IMR-90 (cell line): ENCODE measurements around the gene CIITA.

Experiments used
- BHLHE40 ChIP-seq: fragments of 150-350 bp; IDR thresholded peaks from 2 replicates; pipeline ENCODE4 v1.6.1; 2016; ENCODE audit warnings: mild to moderate bottlenecking, low read depth, low read length
- CEBPB ChIP-seq: IDR thresholded peaks from 2 replicates; pipeline ENCODE4 v1.6.1; 2012; ENCODE audit warnings: low read depth, low read length, improper control_type of control experiment
- CHD1 ChIP-seq: IDR thresholded peaks from 2 replicates; pipeline ENCODE4 v1.6.1; 2012; ENCODE audit warnings: low read depth, low read length, improper control_type of control experiment
- FOS ChIP-seq: fragments of 150-350 bp; IDR thresholded peaks from 2 replicates; pipeline ENCODE4 v1.6.1; 2016; ENCODE audit warnings: low read depth, low read length
- MAFK ChIP-seq: IDR thresholded peaks from 2 replicates; pipeline ENCODE4 v1.6.1; 2012; ENCODE audit warnings: low read depth, low read length, improper control_type of control experiment
- MAZ ChIP-seq: IDR thresholded peaks from 2 replicates; pipeline ENCODE4 v1.6.1; 2012; ENCODE audit warnings: low read depth, mild to moderate bottlenecking, low read length, improper control_type of control experiment, moderate library complexity, borderline replicate concordance
- MXI1 ChIP-seq: IDR thresholded peaks from 2 replicates; pipeline ENCODE4 v1.6.1; 2012; ENCODE audit warnings: low read depth, mild to moderate bottlenecking, low read length, moderate library complexity, borderline replicate concordance
- POLR2A ChIP-seq: IDR thresholded peaks from 2 replicates; pipeline ENCODE4 v1.6.1; 2012; ENCODE audit warnings: mild to moderate bottlenecking, low read depth, low read length
- RCOR1 ChIP-seq: IDR thresholded peaks from 2 replicates; pipeline ENCODE4 v1.6.1; 2012; ENCODE audit warnings: mild to moderate bottlenecking, low read length, improper control_type of control experiment; ENCODE audit not compliant: insufficient replicate concordance
- RFX5 ChIP-seq: IDR thresholded peaks from 2 replicates; pipeline ENCODE4 v1.8.0; 2012; ENCODE audit warnings: low read depth, mild to moderate bottlenecking, low read length, moderate library complexity
- SMC3 ChIP-seq: fragments of 150-350 bp; IDR thresholded peaks from 2 replicates; pipeline ENCODE4 v1.6.1; 2016; ENCODE audit warnings: low read depth, mild to moderate bottlenecking, antibody characterized with exemption, low read length, moderate library complexity
- TF ChIP-seq, protein P1 (sequence below): conservative IDR thresholded peaks from 2 replicates; pipeline ENCODE4 v1.5.1; 2012; ENCODE audit warnings: mild to moderate bottlenecking, low read depth, low read length, improper control_type of control experiment
- TF ChIP-seq, protein P2 (sequence below): fragments of 150-350 bp; IDR thresholded peaks from 2 replicates; pipeline ENCODE4 v1.6.1; 2016; ENCODE audit warnings: low read depth, mild to moderate bottlenecking, low read length, moderate library complexity, borderline replicate concordance

DNA sequence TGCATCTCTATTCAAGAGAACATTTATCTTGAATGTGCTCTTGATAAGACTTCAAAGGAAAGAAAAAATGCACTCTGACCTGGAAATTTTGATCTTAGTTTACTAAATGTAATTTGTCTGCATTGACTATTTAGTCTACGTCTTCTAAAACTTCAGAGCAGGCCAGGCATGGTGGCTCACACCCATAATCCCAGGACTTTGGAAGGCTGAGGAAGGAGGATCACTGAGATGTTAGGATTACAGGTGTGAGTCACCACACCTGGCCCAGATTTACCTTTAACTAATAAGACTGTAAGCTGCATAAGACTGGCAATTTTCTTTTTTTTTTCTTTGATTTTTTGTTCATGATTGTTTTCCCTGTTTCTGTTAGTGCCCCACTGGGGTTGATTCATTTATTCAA is 18.8 kb upstream of the CIITA start:
- TF ChIP-seq, protein P1, sequence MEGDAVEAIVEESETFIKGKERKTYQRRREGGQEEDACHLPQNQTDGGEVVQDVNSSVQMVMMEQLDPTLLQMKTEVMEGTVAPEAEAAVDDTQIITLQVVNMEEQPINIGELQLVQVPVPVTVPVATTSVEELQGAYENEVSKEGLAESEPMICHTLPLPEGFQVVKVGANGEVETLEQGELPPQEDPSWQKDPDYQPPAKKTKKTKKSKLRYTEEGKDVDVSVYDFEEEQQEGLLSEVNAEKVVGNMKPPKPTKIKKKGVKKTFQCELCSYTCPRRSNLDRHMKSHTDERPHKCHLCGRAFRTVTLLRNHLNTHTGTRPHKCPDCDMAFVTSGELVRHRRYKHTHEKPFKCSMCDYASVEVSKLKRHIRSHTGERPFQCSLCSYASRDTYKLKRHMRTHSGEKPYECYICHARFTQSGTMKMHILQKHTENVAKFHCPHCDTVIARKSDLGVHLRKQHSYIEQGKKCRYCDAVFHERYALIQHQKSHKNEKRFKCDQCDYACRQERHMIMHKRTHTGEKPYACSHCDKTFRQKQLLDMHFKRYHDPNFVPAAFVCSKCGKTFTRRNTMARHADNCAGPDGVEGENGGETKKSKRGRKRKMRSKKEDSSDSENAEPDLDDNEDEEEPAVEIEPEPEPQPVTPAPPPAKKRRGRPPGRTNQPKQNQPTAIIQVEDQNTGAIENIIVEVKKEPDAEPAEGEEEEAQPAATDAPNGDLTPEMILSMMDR = no peak
- TF ChIP-seq POLR2A = no peak
- no peak for TF ChIP-seq MAZ
- no peak for TF ChIP-seq RFX5
- TF ChIP-seq MXI1 = no peak
- TF ChIP-seq, protein P2, sequence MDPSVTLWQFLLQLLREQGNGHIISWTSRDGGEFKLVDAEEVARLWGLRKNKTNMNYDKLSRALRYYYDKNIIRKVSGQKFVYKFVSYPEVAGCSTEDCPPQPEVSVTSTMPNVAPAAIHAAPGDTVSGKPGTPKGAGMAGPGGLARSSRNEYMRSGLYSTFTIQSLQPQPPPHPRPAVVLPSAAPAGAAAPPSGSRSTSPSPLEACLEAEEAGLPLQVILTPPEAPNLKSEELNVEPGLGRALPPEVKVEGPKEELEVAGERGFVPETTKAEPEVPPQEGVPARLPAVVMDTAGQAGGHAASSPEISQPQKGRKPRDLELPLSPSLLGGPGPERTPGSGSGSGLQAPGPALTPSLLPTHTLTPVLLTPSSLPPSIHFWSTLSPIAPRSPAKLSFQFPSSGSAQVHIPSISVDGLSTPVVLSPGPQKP = no peak
- TF ChIP-seq FOS = no peak
- no peak for TF ChIP-seq BHLHE40
- no peak for TF ChIP-seq SMC3
- TF ChIP-seq CEBPB = no peak
- no peak for TF ChIP-seq MAFK
- TF ChIP-seq CHD1 = no peak
- TF ChIP-seq RCOR1 = no peak
